RCC 7860 (cell line): ENCODE results near the gene SVEP1.
"Not testable (repeated sequence)": the region's sequence is repeated elsewhere in the genome, so short reads cannot be mapped to it uniquely, and the experiment has no call there.

Source experiments
- DNase-seq: peaks from one replicate; pipeline ENCODE4 v3.0.0-alpha.2; 2015; ENCODE audit warnings: low spot score
- FAIRE-seq: peaks from 2 replicates; lab custom pipeline; 2012; peaks lifted over from hg19 to GRCh38; lab: Jason Lieb, UNC

The SVEP1 gene

GRCh38 chr9:110389148-110389750 lies 190.3 kb downstream of the SVEP1 start:
- DNase-seq, result no peak
- no peak for FAIRE-seq

- FAIRE-seq (no peak), DNase-seq (no peak)
Observed at GRCh38 chr9:110383491-110383890, 196.1 kb downstream of the SVEP1 start.

GRCh38 chr9:110382731-110383130 lies 196.8 kb downstream of the SVEP1 start:
- FAIRE-seq (no peak), DNase-seq (no peak)

- DNase-seq, result no peak
Observed at GRCh38 chr9:110371411-110372007, 208.0 kb downstream of the SVEP1 start.

GRCh38 chr9:110370315-110370714 lies 209.2 kb downstream of the SVEP1 start:
- FAIRE-seq (no peak), DNase-seq (no peak)

More at GRCh38 chr9:110371411-110372007, 208.0 kb downstream of the SVEP1 start:
- no peak for FAIRE-seq

- DNase-seq, result no peak
- no peak for FAIRE-seq
Observed at GRCh38 chr9:110364451-110364850, 215.1 kb downstream of the SVEP1 start.

- not testable (repeated sequence) for DNase-seq, FAIRE-seq
Observed at GRCh38 chr9:110358992-110359391, 220.5 kb downstream of the SVEP1 start.

GRCh38 chr9:110357505-110357904 lies 222.0 kb downstream of the SVEP1 start:
- DNase-seq (no peak), FAIRE-seq (no peak)

- DNase-seq, result no peak
Observed at GRCh38 chr9:110356639-110357395, 222.7 kb downstream of the SVEP1 start.

GRCh38 chr9:110355911-110356310 lies 223.6 kb downstream of the SVEP1 start:
- FAIRE-seq, result no peak
- no peak for DNase-seq

More at GRCh38 chr9:110356639-110357395, 222.7 kb downstream of the SVEP1 start:
- no peak for FAIRE-seq

- FAIRE-seq (no peak), DNase-seq (no peak)
Observed at GRCh38 chr9:110351009-110351467, 228.5 kb downstream of the SVEP1 start.

GRCh38 chr9:110346325-110346724 lies 233.2 kb downstream of the SVEP1 start:
- no peak for DNase-seq
- no peak for FAIRE-seq

GRCh38 chr9:110344821-110345220 lies 234.7 kb downstream of the SVEP1 start:
- FAIRE-seq, result no peak

GRCh38 chr9:110343551-110343950 lies 236.0 kb downstream of the SVEP1 start:
- no peak for DNase-seq
- FAIRE-seq, result no peak

More at GRCh38 chr9:110344821-110345220, 234.7 kb downstream of the SVEP1 start:
- no peak for DNase-seq

- DNase-seq (no peak), FAIRE-seq (no peak)
Observed at GRCh38 chr9:110340306-110340705, 239.2 kb downstream of the SVEP1 start.

GRCh38 chr9:110338143-110338542 lies 241.4 kb downstream of the SVEP1 start:
- no peak for DNase-seq
- no peak for FAIRE-seq

- DNase-seq (no peak), FAIRE-seq (no peak)
Observed at GRCh38 chr9:110337727-110338126, 241.8 kb downstream of the SVEP1 start, which contains the start of gene TXNDC8. TXNDC8 (minus strand) TSS chr9:110337863.

GRCh38 chr9:110336363-110336762 lies 243.2 kb downstream of the SVEP1 start:
- FAIRE-seq (no peak), DNase-seq (no peak)

GRCh38 chr9:110334871-110335270 lies 244.7 kb downstream of the SVEP1 start:
- DNase-seq (no peak), FAIRE-seq (no peak)

GRCh38 chr9:110334183-110334582 lies 245.4 kb downstream of the SVEP1 start:
- no peak for FAIRE-seq
- DNase-seq, result no peak

GRCh38 chr9:110332766-110333165 lies 246.8 kb downstream of the SVEP1 start:
- no peak for DNase-seq
- FAIRE-seq, result no peak
